Gastroesophageal sphincter (tissue), 4 donors: ENCODE results near the gene RPRM. TPM values are rescaled to one million over a fixed set of nuclear protein-coding genes. Genes with fewer than 3 reads are reported as not detected.
"Not testable (repeated sequence)": the region's sequence is repeated elsewhere in the genome, so short reads cannot be mapped to it uniquely, and the experiment has no call there.

Experiments
- ATAC-seq: fragments of 150-250 bp; one replicate; pipeline ENCODE4 v1.9.1; 2016; ENCODE audit warnings: mild to moderate bottlenecking, moderate library complexity
- H3K27ac ChIP-seq, 4 donors: fragments of 200-600 bp; sonication (generic) in 3 of 4; 1 replicate in 3 of 4; 2 replicates in 1 of 4; pipeline ENCODE4 v1.5.1; 2016 to 2019
- H3K27me3 ChIP-seq: fragments of 200-600 bp; sonication (generic); one replicate; pipeline ENCODE4 v1.5.1; 2019
- H3K36me3 ChIP-seq, 2 donors: fragments of 200-600 bp; sonication (generic); one replicate each; pipeline ENCODE4 v1.5.1; 2019; ENCODE audit warnings: control low read depth in 1 of 2
- H3K4me1 ChIP-seq, 3 donors: fragments of 200-600 bp; sonication (generic); 1 replicate in 2 of 3; 2 replicates in 1 of 3; pipeline ENCODE4 v1.5.1; 2016 to 2019; ENCODE audit warnings: control low read depth in 2 of 3
- H3K4me3 ChIP-seq, 2 donors: fragments of 200-600 bp; sonication (generic); one replicate each; pipeline ENCODE4 v1.5.1; 2019; ENCODE audit warnings: mild to moderate bottlenecking in 1 of 2, moderate library complexity in 1 of 2
- H3K9me3 ChIP-seq, 3 donors: fragments of 200-600 bp; sonication (generic); one replicate each; pipeline ENCODE4 v1.5.1; 2017 to 2019; ENCODE audit warnings: control low read depth in 2 of 3
- CTCF ChIP-seq, 4 experiments: fragments of 200-600 bp in 2 of 4; fragments of 450-650 bp in 2 of 4; sonication (generic) in 1 of 4; IDR thresholded peaks; one replicate each; pipeline ENCODE4 v1.5.1; 2017 to 2019; ENCODE audit warnings: antibody characterized with exemption in 4 of 4, mild to moderate bottlenecking in 2 of 4, moderate library complexity in 2 of 4
- EP300 ChIP-seq: sonication (generic); formaldehyde crosslinking; IDR thresholded peaks from one replicate; pipeline ENCODE4 v1.6.1; 2017; ENCODE audit warnings: antibody characterized with exemption, mild to moderate bottlenecking
- POLR2A ChIP-seq, 2 donors: fragments of 450-650 bp; IDR thresholded peaks; one replicate each; pipeline ENCODE4 v1.6.1; 2017; ENCODE audit warnings: antibody characterized with exemption in 2 of 2, mild to moderate bottlenecking in 2 of 2, moderate library complexity in 1 of 2
- POLR2AphosphoS5 ChIP-seq: sonication (generic); formaldehyde crosslinking; IDR thresholded peaks from one replicate; pipeline ENCODE4 v1.6.1; 2017; ENCODE audit warnings: antibody characterized with exemption
- WGBS, 2 donors: methylation state at CpG; one replicate each; pipeline ENCODE4 v1.1.5; 2018; ENCODE audit warnings: low coverage in 1 of 2; 5-methylcytosine and 5-hydroxymethylcytosine counted together
- small RNA-seq, 4 donors: library from RNA; depleted of rRNA; stranded (forward); fragments of <200 nt; gene quantifications; one replicate each; pipeline ENCODE3, GENCODE V24; 2016
- total RNA-seq, 4 donors: library from RNA; depleted of rRNA; stranded (reverse); fragments of >200 nt; gene quantifications; one replicate each; pipeline ENCODE4 v1.1.0, GENCODE V29; 2016

The RPRM gene
- total RNA-seq, 4 donors from 2014 or later, result 1.2 to 6.6 (median 3.9) TPM

DNA sequence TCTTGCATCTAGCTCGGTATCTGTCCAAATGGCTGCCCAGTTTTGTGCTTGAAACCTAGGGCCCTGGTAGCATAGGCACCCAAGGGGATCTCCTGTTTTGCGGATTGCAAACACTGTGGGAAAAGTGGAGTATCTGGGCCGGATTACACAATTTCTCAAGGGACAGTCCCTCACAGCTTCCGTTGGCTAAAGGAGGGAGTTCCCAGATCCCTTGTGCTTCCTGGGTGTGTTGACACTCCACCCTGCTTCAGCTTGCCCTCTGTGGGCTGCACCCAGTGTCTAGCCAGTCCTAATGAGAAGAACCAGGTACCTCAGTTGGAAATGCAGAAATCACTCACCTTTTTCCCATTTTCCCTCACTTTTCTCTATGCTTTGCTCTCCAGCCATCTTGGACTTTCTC lies 35.5 kb downstream of the RPRM start:
- no peaks in the 10 kb centered on the region for H3K27me3 ChIP-seq
- H3K9me3 ChIP-seq, result peaks cover 0 to 13% (median 0%) of the 10 kb centered on the region in 3 donors
- H3K36me3 ChIP-seq, result no peaks in the 10 kb centered on the region
- TF ChIP-seq EP300, result no peak
- no peak for TF ChIP-seq POLR2AphosphoS5
- no peak for TF ChIP-seq POLR2A (IDR thresholded peaks at IDR 0.05)
- TF ChIP-seq CTCF (IDR thresholded peaks at IDR 0.05), result no peak
- no peaks in the 10 kb centered on the region for H3K4me1 ChIP-seq
- ATAC-seq, result no peak
- no peak overlapping the region for H3K4me3 ChIP-seq
- 89% methylated on average over 3 of the region's 4 CpGs; no CpG with 5 or more reads in 1 of the 2 donors for WGBS, 2 donors
- H3K27ac ChIP-seq, result no peak overlapping the region

DNA sequence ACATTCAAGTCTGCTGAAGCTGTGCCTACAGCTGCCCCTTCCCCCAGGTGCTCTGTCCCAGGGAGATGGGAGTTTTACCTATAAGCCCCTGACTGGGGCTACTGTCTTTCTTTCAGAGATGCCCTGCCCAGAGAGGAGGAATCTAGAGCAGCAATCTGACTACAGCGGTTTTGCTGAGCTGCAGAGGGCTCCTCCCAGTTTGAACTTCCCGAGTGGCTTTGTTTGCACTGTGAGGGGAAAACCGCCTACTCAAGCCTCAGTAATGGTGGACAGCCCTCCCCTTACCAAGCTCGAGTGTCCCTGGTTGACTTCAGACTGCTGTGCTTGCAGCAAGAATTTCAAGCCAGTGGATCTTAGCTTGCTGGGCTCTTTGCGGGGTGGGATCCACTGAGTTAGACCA lies 35.9 kb downstream of the RPRM start:
- not testable (repeated sequence) for H3K27me3 ChIP-seq, H3K27ac ChIP-seq, H3K36me3 ChIP-seq, ATAC-seq, H3K4me3 ChIP-seq, H3K4me1 ChIP-seq
- peaks cover 0 to 13% (median 0%) of the 10 kb centered on the region in 3 donors for H3K9me3 ChIP-seq
- WGBS, 2 donors, result 100% methylated on average over 1 of the region's 5 CpGs; no CpG with 5 or more reads in 1 of the 2 donors

DNA sequence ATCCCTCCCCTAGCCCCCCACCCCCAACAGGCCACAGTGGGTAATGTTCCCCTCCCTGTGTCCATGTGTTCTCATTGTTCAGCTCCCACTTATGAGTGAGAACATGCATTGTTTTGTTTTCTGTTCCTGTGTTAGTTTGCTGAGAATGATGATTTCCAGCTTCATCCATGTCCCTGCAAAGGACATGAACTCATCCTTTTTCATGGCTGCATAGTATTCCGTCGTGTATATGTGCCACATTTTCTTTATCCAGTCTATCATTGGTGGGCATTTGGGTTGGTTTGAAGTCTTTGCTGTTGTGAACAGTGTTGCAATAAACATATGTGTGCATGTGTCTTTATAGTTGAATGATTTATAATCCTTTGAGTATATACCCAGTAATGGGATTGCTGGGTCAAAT lies 38.5 kb downstream of the RPRM start:
- not testable (repeated sequence) for H3K4me1 ChIP-seq, H3K27me3 ChIP-seq, H3K4me3 ChIP-seq, H3K36me3 ChIP-seq, ATAC-seq, H3K27ac ChIP-seq
- peaks cover 0 to 13% (median 0%) of the 10 kb centered on the region in 3 donors for H3K9me3 ChIP-seq
- WGBS, 2 donors, result 74 to 100% methylated on average over 2 of the region's 2 CpGs

GRCh38 chr2:153433403-153433802 lies 45.2 kb downstream of the RPRM start:
- no peak overlapping the region for H3K4me3 ChIP-seq
- no peaks in the 10 kb centered on the region for H3K27me3 ChIP-seq
- TF ChIP-seq CTCF (IDR thresholded peaks at IDR 0.05) (no peak), POLR2A (IDR thresholded peaks at IDR 0.05) (no peak), EP300 (no peak), POLR2AphosphoS5 (no peak)
- 79 to 84% methylated on average over 3 of the region's 3 CpGs for WGBS, 2 donors
- H3K27ac ChIP-seq, result no peak overlapping the region
- no peaks in the 10 kb centered on the region for H3K9me3 ChIP-seq
- H3K36me3 ChIP-seq, result no peaks in the 10 kb centered on the region
- H3K4me1 ChIP-seq, result no peaks in the 10 kb centered on the region
- ATAC-seq, result no peak

DNA sequence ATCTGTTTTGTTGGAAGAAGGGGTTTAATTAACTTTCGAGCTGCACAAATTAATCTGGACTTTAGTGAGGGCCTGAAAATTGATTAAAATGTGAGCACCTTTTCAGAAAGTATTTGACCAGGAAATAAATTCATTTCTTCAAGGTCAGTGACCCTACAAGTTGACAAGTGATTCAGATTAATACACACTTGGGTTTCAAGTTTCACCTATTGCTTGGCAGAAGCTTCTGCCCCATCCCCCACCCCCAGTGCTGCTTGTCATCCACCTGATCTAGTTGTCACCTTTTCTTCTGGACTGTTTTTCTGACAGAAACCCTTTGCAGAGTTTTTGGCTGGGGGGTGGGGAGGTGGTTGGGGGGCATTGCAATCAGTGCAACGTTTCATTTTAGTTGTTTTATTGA lies 46.2 kb downstream of the RPRM start:
- Histone ChIP-seq H3K36me3 (no peaks in the 10 kb centered on the region), H3K27ac (no peak overlapping the region), H3K4me3 (no peak overlapping the region), H3K4me1 (no peaks in the 10 kb centered on the region), H3K27me3 (no peaks in the 10 kb centered on the region), H3K9me3 (no peaks in the 10 kb centered on the region)
- TF ChIP-seq POLR2AphosphoS5 (no peak), CTCF (IDR thresholded peaks at IDR 0.05) (no peak), POLR2A (IDR thresholded peaks at IDR 0.05) (no peak), EP300 (no peak)
- 41 to 43% methylated on average over 2 of the region's 2 CpGs for WGBS, 2 donors
- ATAC-seq, result no peak

DNA sequence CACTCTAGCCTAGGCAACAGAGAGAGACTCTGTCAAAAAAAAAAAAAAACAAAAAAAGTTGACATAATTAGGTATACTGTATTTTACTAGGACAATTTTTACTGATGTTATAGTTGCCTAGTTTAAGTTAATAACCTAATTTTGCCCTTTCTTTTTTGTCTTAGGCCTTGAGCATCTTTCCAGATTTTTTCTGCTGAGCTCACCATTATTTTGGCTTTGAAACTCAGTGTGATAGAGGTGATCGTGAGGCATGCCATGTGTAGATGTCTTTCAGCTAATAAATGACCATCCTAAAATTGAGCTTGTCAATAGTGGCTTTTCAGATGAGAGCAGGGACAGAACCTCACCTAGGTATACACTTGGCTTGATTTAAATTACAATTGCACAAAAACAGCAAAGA lies 47.4 kb downstream of the RPRM start:
- WGBS, 2 donors, result 74 to 75% methylated on average over 1 of the region's 1 CpG
- Histone ChIP-seq H3K4me1 (no peaks in the 10 kb centered on the region), H3K27ac (no peak overlapping the region), H3K9me3 (no peaks in the 10 kb centered on the region), H3K36me3 (no peaks in the 10 kb centered on the region), H3K4me3 (no peak overlapping the region), H3K27me3 (no peaks in the 10 kb centered on the region)
- no peak for TF ChIP-seq CTCF (IDR thresholded peaks at IDR 0.05)
- no peak for TF ChIP-seq POLR2AphosphoS5
- TF ChIP-seq EP300, result no peak
- no peak for TF ChIP-seq POLR2A (IDR thresholded peaks at IDR 0.05)
- ATAC-seq, result no peak

Small RNA genes lying within 50 kb of the gene (small RNA-seq; reads per million reads assigned to genes)
- 0 reads per million in 4 donors for gene RF00275
